GM23248 (cell line): ENCODE results near the gene DUSP7. TPM values are rescaled to one million over a fixed set of nuclear protein-coding genes. Genes with fewer than 3 reads are reported as not detected.
A peak's percentile ranks its signal among the peaks of the same experiment; 100 is the strongest.

ENCODE experiments used
- DNase-seq: peaks from one replicate; pipeline ENCODE4 v3.0.0-alpha.2; 2015
- H2AFZ ChIP-seq: fragments of 200-600 bp; sonication (generic); 2 replicates; pipeline ENCODE4 v1.6.1; 2016; ENCODE audit warnings: antibody characterized with exemption
- H3F3A ChIP-seq: fragments of 200-600 bp; sonication (generic); 2 replicates; pipeline ENCODE4 v1.6.1; 2016; ENCODE audit warnings: mild to moderate bottlenecking, antibody characterized with exemption, mixed run types; ENCODE audit not compliant: insufficient read depth
- H3K27ac ChIP-seq: fragments of 200-600 bp; sonication (generic); 2 replicates; pipeline ENCODE4 v1.5.1; 2016; ENCODE audit warnings: mild to moderate bottlenecking
- H3K27me3 ChIP-seq: fragments of 200-600 bp; sonication (generic); replicated peaks from 2 replicates; pipeline ENCODE4 v1.6.1; 2016; ENCODE audit warnings: mild to moderate bottlenecking; ENCODE audit not compliant: insufficient read depth
- H3K36me3 ChIP-seq: fragments of 200-600 bp; sonication (generic); 2 replicates; pipeline ENCODE4 v1.6.1; 2016; ENCODE audit warnings: low read depth, mild to moderate bottlenecking
- H3K4me1 ChIP-seq: fragments of 200-600 bp; sonication (generic); 2 replicates; pipeline ENCODE4 v1.6.1; 2016; ENCODE audit warnings: mild to moderate bottlenecking; ENCODE audit not compliant: insufficient read depth
- H3K4me2 ChIP-seq: fragments of 200-600 bp; sonication (generic); one replicate; pipeline ENCODE4 v1.6.1; 2016; ENCODE audit warnings: mild to moderate bottlenecking; ENCODE audit not compliant: unreplicated experiment
- H3K4me3 ChIP-seq: fragments of 200-600 bp; sonication (generic); 2 replicates; pipeline ENCODE4 v1.5.1; 2016; ENCODE audit warnings: mild to moderate bottlenecking
- H3K79me2 ChIP-seq: fragments of 200-600 bp; sonication (generic); 2 replicates; pipeline ENCODE4 v1.6.1; 2016; ENCODE audit warnings: mild to moderate bottlenecking; ENCODE audit not compliant: insufficient read depth
- H3K9ac ChIP-seq: fragments of 200-600 bp; sonication (generic); 2 replicates; pipeline ENCODE4 v1.6.1; 2016; ENCODE audit warnings: mild to moderate bottlenecking
- H3K9me2 ChIP-seq: fragments of 200-600 bp; sonication (generic); 2 replicates; pipeline ENCODE4 v1.6.1; 2016; ENCODE audit warnings: mixed run types, mild to moderate bottlenecking, moderate library complexity; ENCODE audit not compliant: insufficient read depth
- H3K9me3 ChIP-seq: fragments of 200-600 bp; sonication (generic); one replicate; pipeline ENCODE4 v1.6.1; 2017; ENCODE audit warnings: low read depth
- H4K20me1 ChIP-seq: fragments of 200-600 bp; sonication (generic); 2 replicates; pipeline ENCODE4 v1.6.0; 2016; ENCODE audit not compliant: insufficient read depth
- EZH2 ChIP-seq: fragments of 200-600 bp; sonication (generic); IDR thresholded peaks from 2 replicates; pipeline ENCODE4 v1.6.1; 2018; ENCODE audit warnings: antibody characterized with exemption, mild to moderate bottlenecking; ENCODE audit not compliant: insufficient read depth, poor library complexity, severe bottlenecking
- EZH2phosphoT487 ChIP-seq: fragments of 200-600 bp; sonication (generic); IDR thresholded peaks from 2 replicates; pipeline ENCODE4 v1.6.1; 2018; ENCODE audit warnings: antibody characterized with exemption, moderate library complexity, mild to moderate bottlenecking, low read depth; ENCODE audit not compliant: insufficient read depth
- WGBS, 2 experiments: methylation state at CpG; one replicate each; pipeline ENCODE4 v1.1.6; 2015 to 2017; ENCODE audit warnings: low lambda C conversion rate in 2 of 2, low coverage in 1 of 2; ENCODE audit errors: missing lambda C conversion rate in 2 of 2; 5-methylcytosine and 5-hydroxymethylcytosine counted together
- in situ Hi-C: fragments of 300-500 bp; cut with MboI; formaldehyde crosslinking; loops from 2 replicates; pipeline ENCODE4 v1.15.0; 2020
- polyA plus RNA-seq: library from polyadenylated mRNA; unstranded; fragments of >200 nt; fragmentation: Nextera tagmentation; extraction: Ambion mirVana; gene quantifications from 2 replicates; pipeline ENCODE4 v1.2.1, GENCODE V29; 2016
- total RNA-seq: library from RNA; depleted of rRNA; stranded (reverse); fragments of >200 nt; shearing (Covaris generic); gene quantifications from 2 replicates; pipeline ENCODE4 v1.2.3, GENCODE V29; 2014; rRNA removed

Gene DUSP7, protein sequence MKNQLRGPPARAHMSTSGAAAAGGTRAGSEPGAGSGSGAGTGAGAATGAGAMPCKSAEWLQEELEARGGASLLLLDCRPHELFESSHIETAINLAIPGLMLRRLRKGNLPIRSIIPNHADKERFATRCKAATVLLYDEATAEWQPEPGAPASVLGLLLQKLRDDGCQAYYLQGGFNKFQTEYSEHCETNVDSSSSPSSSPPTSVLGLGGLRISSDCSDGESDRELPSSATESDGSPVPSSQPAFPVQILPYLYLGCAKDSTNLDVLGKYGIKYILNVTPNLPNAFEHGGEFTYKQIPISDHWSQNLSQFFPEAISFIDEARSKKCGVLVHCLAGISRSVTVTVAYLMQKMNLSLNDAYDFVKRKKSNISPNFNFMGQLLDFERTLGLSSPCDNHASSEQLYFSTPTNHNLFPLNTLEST
- 12.4 and 17.7 TPM in 2 replicates for total RNA-seq
- 5.1 and 5.8 TPM in 2 replicates for polyA plus RNA-seq

DNA sequence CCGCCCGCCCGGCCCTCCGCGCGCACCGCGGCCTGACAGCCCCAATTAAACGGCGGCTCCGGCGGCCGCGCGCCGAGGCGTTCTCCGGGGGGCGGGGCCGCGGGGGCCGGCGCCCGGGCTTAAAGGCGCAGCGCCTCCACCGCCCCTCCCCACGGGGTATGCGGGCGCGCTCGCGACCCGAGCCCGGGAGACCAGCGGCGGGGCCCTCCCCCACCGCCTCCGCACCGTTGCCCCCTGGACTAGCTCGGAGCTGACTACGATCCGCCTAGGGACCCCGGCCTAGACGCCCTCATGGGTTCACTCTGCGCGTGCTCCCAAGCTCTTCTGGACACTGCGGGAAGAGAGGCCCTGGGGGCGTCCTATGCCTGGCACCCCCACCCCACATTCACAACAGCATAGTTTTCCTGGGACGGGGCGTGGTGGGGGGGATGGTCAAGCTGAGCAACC, at the start of gene DUSP7:
Gene DUSP7 (minus strand): TSS at position 51 of the 447 bp plus-strand sequence. CDS start 205 bp downstream, outside the sequence.
- peak within 1 kb of the TSS; percentile 82 for H3K4me3 ChIP-seq
- H4K20me1 ChIP-seq = no peaks in the 10 kb centered on the region
- H3K27me3 ChIP-seq = no peaks in the 10 kb centered on the region
- H3K4me1 ChIP-seq = peaks cover 26% of the 10 kb centered on the region
- peak; percentile 85 for DNase-seq
- H3K4me2 ChIP-seq = peak within 1 kb of the TSS; percentile 96
- peaks cover 40% of the 10 kb centered on the region for H3K79me2 ChIP-seq
- WGBS, 2 experiments = 1 to 2% methylated on average over 12 to 36 of the region's 51 CpGs
- TF ChIP-seq EZH2 = no peak
- no peak for TF ChIP-seq EZH2phosphoT487
- H3K36me3 ChIP-seq = no peaks in the 10 kb centered on the region
- in situ Hi-C loops = no loop called here
- H3K9me3 ChIP-seq = no peaks in the 10 kb centered on the region
- H3K9ac ChIP-seq = peak within 1 kb of the TSS; percentile 95
- peak within 1 kb of the TSS; percentile 87 for H2AFZ ChIP-seq
- H3K9me2 ChIP-seq = no peaks in the 10 kb centered on the region
- peak within 1 kb of the TSS; percentile 91 for H3K27ac ChIP-seq
- peaks cover 12% of the 10 kb centered on the region for H3F3A ChIP-seq

DNA sequence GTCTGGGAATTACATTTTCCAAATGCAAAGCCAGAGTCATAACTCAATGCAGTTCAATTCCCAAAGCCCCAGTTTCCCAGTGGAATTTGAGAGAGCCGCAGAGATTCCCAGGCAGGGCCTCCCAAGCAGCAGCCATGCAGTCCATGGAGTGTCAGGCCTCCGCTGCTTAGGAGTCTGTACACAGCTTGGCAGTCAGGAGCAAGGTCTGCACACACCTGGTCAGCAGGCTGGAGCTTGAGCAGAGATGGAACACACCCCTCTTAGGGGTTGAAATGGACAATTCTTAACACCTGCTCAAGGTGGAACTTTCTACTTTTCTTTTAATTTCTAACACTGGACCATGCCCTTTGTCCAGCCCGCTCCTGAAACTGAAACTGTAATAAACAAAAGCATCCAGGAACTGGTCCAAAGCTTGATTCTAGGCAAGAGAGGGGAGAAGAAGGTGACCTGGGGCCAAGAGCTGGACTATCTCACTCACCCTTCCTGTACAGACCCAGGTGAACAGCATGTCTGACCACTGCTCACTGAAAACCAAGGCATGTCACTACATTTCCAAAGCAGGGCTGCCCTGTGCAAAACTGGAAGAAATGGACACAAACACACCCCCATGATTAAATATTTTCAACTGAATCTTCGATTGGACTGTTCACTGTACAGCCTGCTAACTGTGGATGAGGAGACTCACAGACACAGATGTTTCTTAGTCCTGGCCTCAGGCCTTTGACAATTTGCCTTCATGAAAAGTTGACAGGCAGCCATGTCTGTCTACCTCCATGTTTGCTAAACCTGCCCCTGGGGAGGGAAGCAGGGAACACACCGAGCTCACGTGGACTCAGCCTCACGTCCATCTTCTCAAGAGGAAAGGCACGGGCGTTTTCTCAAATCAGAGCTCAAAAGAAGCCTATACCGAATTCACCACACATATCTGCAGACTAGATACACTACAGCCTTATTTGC, 48.6 kb upstream of the DUSP7 start:
- H3K9ac ChIP-seq = no peak overlapping the region
- TF ChIP-seq EZH2phosphoT487 (no peak), EZH2 (no peak)
- no peak for DNase-seq
- no peaks in the 10 kb centered on the region for H3K4me1 ChIP-seq
- H3K9me3 ChIP-seq = no peaks in the 10 kb centered on the region
- 96% methylated on average over 10 of the region's 10 CpGs for WGBS, 2 experiments
- no peak overlapping the region for H2AFZ ChIP-seq
- H3K79me2 ChIP-seq = no peaks in the 10 kb centered on the region
- H3K9me2 ChIP-seq = no peaks in the 10 kb centered on the region
- in situ Hi-C loops = no loop called here
- H3F3A ChIP-seq = no peaks in the 10 kb centered on the region
- no peak overlapping the region for H3K4me2 ChIP-seq
- H3K27ac ChIP-seq = no peak overlapping the region
- H3K27me3 ChIP-seq = no peaks in the 10 kb centered on the region
- H4K20me1 ChIP-seq = no peaks in the 10 kb centered on the region
- peaks cover 6% of the 10 kb centered on the region; the same call in 1 of the 2 replicates for H3K36me3 ChIP-seq
- H3K4me3 ChIP-seq = no peak overlapping the region

DNA sequence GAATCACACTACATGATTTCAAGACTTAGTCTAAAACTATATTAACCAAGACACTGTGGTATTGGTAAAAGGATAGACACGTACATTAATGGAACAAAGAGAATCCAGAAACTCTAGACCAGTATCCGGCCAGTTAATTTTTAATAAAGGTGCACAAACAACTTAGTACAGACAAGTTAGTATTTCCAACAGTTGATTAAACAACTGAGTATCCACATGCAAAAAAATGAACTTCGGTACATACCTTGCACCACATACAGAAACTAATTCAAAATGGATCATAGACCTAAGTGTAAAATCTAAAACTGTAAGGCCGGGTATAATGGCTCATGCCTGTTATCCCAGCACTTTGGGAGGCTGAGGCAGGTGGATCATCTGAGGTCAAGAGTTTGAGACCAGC, 46.6 kb upstream of the DUSP7 start:
- H3F3A ChIP-seq = no peaks in the 10 kb centered on the region
- H3K36me3 ChIP-seq = peaks cover 6% of the 10 kb centered on the region; the same call in 1 of the 2 replicates
- no peak overlapping the region for H3K4me2 ChIP-seq
- H3K4me3 ChIP-seq = no peak overlapping the region
- H3K27me3 ChIP-seq = no peaks in the 10 kb centered on the region
- 88 to 91% methylated on average over 4 of the region's 4 CpGs for WGBS, 2 experiments
- in situ Hi-C loops = no loop called here
- no peak overlapping the region for H3K9ac ChIP-seq
- no peaks in the 10 kb centered on the region for H3K9me2 ChIP-seq
- H3K9me3 ChIP-seq = no peaks in the 10 kb centered on the region
- no peak overlapping the region for H2AFZ ChIP-seq
- TF ChIP-seq EZH2 = no peak
- H4K20me1 ChIP-seq = no peaks in the 10 kb centered on the region
- H3K4me1 ChIP-seq = peaks cover 8% of the 10 kb centered on the region; the same call in 1 of the 2 replicates
- no peaks in the 10 kb centered on the region for H3K79me2 ChIP-seq
- no peak overlapping the region for H3K27ac ChIP-seq
- no peak for DNase-seq

DNA sequence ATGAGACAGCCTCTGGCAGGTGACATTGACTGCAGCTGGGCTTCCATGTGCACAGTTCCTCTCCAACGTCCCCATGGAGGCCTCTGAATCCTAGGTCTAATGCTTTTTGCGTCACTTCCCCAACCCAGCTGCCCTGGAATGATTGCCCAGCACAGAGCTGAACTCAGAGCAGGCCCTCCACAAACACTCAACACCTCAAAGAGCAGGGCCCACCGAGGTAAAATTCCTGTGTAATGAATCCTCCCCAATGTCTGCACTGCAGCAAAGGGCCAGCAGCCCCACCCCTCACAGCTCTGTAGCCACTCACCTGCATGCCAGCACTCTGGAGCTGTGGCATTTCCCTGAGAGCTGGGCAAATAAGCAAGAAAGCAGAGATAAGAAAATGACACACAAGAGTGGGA, 42.6 kb upstream of the DUSP7 start:
- H3K27ac ChIP-seq = no peak overlapping the region
- no peaks in the 10 kb centered on the region for H3F3A ChIP-seq
- no peak overlapping the region for H3K4me2 ChIP-seq
- peak; percentile 27 for DNase-seq
- H3K79me2 ChIP-seq = no peaks in the 10 kb centered on the region
- in situ Hi-C loops = no loop called here
- H2AFZ ChIP-seq = no peak overlapping the region
- peaks cover 9% of the 10 kb centered on the region; the same call in 1 of the 2 replicates for H3K4me1 ChIP-seq
- no peaks in the 10 kb centered on the region for H3K9me2 ChIP-seq
- no peak overlapping the region for H3K9ac ChIP-seq
- H3K4me3 ChIP-seq = no peak overlapping the region
- no peaks in the 10 kb centered on the region for H3K27me3 ChIP-seq
- H4K20me1 ChIP-seq = no peaks in the 10 kb centered on the region
- H3K9me3 ChIP-seq = no peaks in the 10 kb centered on the region
- no peak for TF ChIP-seq EZH2phosphoT487
- no peak for TF ChIP-seq EZH2
- peaks cover 6% of the 10 kb centered on the region; the same call in 1 of the 2 replicates for H3K36me3 ChIP-seq
- WGBS, 2 experiments = 80 to 86% methylated on average over 3 of the region's 3 CpGs
